Measurements from ENCODE around the gene LIMA1.
"Not testable (repeated sequence)": the region's sequence is repeated elsewhere in the genome, so short reads cannot be mapped to it uniquely, and the experiment has no call there.

LIMA1 gene

DNA sequence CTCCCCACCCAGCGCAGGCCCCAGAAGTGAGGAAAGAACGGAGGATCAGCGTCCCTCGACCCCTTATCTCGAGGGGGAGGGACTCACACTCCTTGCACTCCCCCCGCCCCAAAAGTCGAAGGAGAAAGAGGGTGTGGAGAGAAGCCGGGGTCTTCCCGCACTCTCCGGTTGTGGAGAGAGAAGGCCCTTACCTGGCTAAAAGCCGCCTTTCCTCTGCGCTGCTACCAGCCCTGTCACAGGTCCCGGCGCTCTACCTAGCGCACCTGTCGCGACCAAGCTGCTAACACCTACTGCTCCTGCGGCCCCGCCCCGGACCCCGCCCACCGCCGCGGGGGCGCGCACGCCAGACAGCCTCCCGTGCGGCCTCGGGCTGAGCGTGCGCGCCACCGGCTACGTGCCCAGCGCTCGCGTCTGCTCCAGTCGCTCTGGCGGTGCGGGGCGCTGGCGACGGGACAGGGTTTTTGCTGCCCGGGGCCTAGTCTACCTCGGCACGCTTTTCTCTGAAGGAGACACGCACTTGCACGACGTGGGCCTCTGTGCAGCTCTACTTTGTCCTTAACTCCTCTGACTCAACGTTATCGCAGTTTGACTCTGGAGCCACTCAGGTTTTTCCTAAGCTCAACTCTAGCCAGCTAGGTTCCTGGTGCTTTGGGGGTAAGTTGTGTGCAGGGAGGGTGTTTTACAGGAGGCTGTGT is at the start of gene LIMA1:
TSS of gene LIMA1 (minus strand) at position 292 of the 695 bp plus-strand sequence. CDS start 34,769 bp downstream, outside the sequence.
- peak; percentile 36 for DNase-seq

- DNase-seq, result no peak
These were observed 48.4 kb upstream of the LIMA1 start for GRCh38 chr12:50331745-50332144.

- not testable (repeated sequence) for DNase-seq
These were observed 45.3 kb upstream of the LIMA1 start for GRCh38 chr12:50328664-50329063.

- DNase-seq, result no peak
These were observed 43.4 kb upstream of the LIMA1 start for GRCh38 chr12:50326590-50327284.

GRCh38 chr12:50325890-50326391 is 42.6 kb upstream of the LIMA1 start:
- no peak for DNase-seq

- not testable (repeated sequence) for DNase-seq
These were observed 41.5 kb upstream of the LIMA1 start for GRCh38 chr12:50324770-50325169.

DNA sequence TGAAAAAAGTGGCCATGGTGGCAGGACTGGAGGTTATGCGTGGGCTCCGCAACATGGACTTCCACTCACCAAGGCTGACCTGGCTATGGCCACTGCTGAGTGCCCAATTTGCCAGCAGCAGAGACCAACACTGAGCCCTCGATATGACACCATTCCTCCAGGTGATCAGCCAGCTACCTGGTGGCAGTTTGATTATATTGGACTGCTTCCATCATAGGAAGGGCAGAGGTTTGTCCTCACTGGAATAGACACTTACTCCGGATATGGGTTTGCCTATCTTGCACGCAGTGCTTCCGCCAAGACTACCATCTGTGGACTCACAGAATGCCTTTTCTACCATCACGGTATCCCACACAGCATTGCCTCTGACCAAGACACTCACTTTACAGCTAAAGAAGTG is 40.8 kb upstream of the LIMA1 start:
- not testable (repeated sequence) for DNase-seq

GRCh38 chr12:50322206-50322605 is 38.9 kb upstream of the LIMA1 start:
- no peak for DNase-seq

DNA sequence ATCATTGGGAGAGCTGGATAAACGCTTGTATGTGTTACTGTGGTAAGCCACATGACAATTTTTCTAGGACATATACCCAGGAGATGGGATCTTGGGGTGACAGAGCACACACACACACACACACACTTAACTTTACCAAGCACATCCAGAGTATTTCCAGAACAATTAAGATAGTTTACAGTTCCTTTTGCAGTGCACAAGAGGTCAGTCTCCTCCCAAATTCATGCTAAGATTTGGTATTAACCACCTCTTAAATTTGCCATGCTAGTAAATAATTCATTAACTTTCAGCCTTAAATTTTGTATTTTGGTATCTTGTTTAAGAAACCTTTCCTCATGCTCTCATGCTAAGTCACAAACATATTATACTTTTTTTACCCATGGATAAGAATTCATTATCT is 33.9 kb upstream of the LIMA1 start:
- DNase-seq, result no peak

DNA sequence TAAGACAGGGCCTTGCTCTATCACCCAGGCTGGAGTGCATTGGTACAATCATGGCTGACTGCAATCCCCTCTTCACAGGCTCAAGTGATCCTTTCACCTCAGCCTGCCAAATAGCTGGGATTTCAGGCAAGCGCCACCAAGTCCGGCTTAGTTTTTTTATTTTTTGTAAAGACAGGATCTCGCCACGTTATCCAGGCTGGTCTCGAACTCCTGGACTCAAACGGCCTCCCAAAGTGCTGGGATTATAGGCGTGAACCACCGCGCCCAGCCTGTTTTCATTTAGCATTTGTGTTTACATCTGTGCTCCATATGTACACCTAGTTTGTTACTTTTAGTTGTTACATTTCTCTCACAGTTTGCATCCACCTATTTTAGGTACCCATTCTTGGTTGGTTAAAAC is 32.5 kb upstream of the LIMA1 start:
- no peak for DNase-seq

DNA sequence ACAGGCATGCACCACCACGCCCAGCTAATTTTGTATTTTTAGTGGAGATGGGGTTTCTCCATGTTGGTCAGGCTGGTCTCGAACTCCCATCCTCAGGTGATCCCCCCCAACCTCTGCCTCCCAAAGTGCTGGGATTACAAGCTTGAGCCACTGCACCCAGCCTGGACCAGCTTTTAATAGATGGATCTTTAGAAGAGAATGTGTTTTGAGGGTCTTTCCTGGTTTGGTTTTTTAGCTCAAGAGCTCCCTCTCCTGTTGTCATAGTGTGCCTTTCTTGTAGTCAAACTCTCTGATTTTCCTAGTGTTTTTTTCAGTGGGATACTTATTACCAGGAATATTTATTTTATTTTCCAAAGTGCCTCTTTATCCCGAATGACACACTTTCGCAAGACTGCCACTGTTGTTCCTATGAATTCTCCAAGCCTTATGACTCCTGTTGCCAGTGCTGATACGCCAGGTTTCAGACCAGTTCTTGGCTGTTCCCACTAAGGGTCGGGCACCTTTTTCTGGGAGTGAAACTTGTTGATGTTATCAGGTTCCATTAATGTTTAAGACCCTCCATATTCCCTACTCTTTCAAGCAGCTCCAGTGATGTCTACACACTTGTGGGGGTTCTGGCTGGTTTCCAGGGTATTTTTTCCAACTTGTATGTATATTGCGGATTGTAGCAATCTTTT is 31.5 kb upstream of the LIMA1 start:
- peak; percentile 61 for DNase-seq

- not testable (repeated sequence) for DNase-seq
These were observed 30.7 kb upstream of the LIMA1 start for GRCh38 chr12:50313971-50314370.

GRCh38 chr12:50313256-50313931 is 30.1 kb upstream of the LIMA1 start:
- DNase-seq, result no peak

DNA sequence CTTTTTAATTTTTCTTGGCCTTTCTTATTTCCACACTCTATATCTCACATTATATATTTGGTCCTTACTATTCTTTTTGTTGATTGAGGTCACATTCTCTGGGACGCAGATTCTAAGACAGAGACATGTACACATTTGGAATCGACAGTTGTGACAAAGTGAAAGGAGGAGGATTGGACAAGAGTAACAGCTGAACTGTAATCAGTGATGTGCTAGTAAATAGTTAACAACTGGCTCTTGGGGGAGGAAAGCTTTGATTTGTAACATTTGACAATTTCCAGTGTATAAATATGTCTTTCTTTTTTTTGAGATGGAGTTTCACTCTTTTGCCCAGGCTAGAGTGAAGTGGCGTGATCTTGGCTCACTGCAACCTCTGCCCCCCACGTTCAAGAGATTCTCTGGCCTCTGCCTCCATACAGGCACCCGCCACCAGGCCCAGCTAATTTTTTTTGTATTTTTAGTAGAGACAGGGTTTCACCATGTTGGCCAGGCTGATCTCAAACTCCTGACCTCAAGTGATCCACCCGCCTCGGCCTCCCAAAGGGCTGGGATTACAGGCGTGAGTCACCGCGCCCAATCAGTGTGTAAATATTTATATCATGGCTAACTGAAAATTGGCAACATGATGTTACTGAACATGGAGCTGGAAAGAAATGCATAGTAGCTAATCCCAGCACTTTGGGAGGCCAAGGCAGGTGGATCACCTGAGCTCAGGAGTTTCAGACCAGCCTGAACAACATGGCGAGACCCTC is 28.7 kb upstream of the LIMA1 start:
- not testable (repeated sequence) for DNase-seq

DNA sequence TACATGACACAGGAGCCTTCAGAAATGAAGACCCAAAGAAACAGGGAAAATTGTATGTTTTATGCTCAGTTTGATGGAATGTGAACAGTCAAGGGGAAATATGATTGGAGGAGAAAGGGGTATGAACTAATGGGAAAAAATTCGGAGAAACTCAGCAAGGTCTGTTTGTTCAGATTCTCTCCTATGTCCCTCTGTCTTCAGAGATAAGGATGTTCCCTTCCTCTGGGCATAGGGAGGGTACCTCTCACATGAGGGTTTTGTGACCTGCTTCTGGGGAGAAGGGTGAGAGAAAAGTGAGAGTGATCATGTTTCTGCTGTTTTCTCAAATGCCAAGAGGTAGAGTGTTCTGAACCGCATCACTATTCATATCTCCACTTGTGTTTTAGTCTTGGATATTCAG is 26.6 kb upstream of the LIMA1 start:
- no peak for DNase-seq

DNA sequence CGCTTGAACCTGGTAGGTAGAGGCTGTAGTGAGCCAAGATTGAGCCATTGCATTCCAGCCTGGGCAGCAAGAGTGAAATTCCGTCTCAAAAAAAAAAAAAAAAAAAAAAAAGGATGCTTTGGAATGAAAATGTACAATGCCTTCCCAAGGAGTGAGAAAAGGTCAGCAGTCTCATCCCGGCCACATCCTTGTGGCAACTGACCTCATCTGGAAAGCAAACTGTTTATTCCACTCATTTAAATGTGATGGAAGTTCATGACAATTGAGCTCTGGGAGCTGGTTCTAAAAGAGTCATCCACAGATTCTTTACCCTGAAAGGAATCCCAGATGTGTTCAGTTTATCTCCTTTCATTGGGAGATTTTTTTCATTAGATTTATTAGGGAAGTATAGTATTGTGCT is 19.4 kb upstream of the LIMA1 start:
- no peak for DNase-seq

DNA sequence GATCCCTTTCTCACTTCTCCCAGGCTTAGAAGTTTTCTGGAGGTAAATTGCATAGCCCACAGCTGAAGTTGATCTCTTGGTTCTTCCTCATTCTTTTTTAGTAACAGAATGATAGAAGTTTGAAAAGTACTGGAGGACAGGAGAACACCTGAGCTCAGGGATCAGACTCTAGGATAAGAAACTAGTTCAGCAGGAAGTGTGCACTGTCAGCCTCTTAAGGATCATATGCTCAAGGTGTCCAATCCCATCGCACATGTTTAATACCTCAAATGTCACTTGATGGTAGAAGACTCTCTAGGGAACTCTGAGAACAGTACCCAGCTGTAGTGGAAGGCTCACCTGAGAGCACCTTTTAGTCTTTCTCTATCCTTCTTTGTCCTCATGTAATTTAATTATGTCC is 14.7 kb upstream of the LIMA1 start:
- DNase-seq, result no peak

DNA sequence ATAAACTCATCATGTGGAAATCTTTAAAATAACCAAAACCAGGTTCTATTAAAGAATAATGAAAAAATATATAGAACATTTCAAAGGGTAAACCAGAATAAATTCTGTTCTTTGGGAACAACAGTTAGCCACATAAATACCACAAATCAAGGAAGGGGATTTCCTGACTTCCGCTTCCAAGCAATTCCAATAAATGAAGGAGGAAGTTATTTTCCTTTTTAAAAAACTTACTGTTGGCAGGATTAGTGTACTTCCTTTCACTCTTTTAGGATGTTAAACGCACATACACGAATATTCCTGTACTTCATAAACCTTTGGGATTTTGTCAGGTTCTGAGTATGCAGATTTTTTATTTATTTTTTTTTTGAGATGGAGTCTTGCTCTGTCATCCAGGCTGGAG is 13.7 kb upstream of the LIMA1 start:
- DNase-seq, result no peak

DNA sequence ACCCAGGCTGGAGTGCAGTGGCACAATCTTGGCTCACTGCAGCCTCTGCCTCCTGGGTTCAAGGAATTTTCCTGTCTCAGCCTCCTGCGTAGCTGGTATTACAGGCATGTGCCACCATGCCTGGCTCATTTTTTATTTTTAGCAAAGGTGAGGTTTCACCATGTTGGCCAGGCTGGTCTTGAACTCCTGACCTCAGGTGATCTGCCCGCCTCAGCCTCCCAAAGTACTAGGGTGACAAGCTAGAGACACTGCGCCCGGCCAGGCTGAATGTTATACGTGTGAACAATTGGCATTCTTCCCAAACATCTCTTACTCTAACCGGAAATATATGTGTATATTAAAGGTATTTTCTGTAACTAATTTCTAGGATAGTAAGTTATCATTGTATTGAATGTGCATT is 13.2 kb upstream of the LIMA1 start:
- no peak for DNase-seq

- no peak for DNase-seq
These were observed 8.1 kb upstream of the LIMA1 start for GRCh38 chr12:50291377-50291776.

DNA sequence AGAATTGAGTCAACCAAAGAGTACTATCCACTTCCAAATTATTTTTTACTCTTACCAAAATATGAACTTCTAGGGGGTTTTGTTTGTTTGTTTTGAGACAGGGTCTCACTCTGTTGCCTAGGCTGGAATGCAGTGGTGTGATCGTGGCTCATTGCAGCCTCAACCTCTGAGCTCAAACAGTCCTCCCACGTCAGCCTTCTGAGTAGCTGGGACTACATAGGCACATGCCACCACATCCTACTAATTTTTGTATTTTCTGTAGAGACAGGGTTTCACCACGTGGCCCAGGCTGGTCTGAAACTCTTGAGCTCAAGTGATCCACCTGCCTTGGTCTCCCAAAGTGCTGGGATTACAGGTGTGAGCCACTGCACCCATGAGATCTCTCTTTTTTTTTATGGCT is 7.4 kb upstream of the LIMA1 start:
- DNase-seq, result not testable (repeated sequence)

- no peak for DNase-seq
These were observed 4.0 kb upstream of the LIMA1 start for GRCh38 chr12:50287271-50287670.

- no peak for DNase-seq
These were observed 1.9 kb upstream of the LIMA1 start for GRCh38 chr12:50285253-50285652.

All from NCI-H1694 treated with DMSO at 0.1 percent for 48 hours (cell line).